ENCODE data around the gene CSF3R.
A peak's percentile ranks its signal among the peaks of the same experiment; 100 is the strongest.
"Not testable (repeated sequence)": the region's sequence is repeated elsewhere in the genome, so short reads cannot be mapped to it uniquely, and the experiment has no call there.

Gene CSF3R

GRCh38 chr1:36497207-36497606 is 14.5 kb upstream of the CSF3R start:
- no peak for TF ChIP-seq CTCF (conservative IDR thresholded peaks at IDR 0.05)

DNA sequence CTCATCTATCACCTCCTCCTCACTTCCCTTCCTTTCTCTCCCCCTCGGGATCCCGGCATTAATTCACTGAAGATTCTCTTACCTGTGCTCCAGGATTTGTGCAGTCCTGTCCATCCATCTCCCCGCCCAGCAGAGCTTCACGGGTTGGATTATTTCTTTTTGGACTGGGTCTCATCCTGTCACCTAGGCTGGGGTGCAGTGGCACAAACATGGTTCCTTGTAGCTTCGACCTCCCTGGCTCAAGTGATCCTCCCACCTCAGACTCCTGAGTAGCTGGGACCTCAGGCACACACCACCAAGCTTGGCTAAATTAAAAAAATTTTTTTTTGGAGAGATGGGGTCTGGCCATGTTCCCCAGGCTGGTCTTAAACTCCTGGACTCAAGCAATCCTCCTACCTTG is 12.3 kb upstream of the CSF3R start:
- no peak overlapping the region for H3K27ac ChIP-seq

More at GRCh38 chr1:36497207-36497606, 14.5 kb upstream of the CSF3R start:
- H3K27ac ChIP-seq, result no peak overlapping the region

DNA sequence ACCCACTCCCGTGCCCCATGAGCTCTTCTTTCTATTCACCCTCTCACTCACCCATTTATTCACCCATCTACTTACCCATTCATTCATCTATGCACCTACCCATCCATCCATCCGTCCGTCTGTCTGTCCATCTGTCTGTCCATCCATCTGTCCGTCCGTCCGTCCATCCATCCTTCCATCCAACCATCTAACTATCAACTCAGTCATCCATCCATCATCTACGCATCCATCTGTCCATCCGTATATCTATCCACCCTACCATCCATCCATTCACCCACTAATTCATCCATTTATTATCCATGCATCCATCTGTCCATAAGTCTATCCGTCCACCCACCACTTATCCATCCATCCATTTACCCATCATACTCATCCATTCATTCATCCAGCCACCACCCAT is 10.8 kb upstream of the CSF3R start:
- no peak for TF ChIP-seq CTCF (conservative IDR thresholded peaks at IDR 0.05)
- no peak overlapping the region for H3K27ac ChIP-seq

More for the DNA sequence above, 12.3 kb upstream of the CSF3R start:
- no peak for TF ChIP-seq CTCF (conservative IDR thresholded peaks at IDR 0.05)

GRCh38 chr1:36492491-36492890 is 9.8 kb upstream of the CSF3R start:
- no peak for TF ChIP-seq CTCF (conservative IDR thresholded peaks at IDR 0.05)
- no peak overlapping the region for H3K27ac ChIP-seq

GRCh38 chr1:36489258-36490051 is 6.7 kb upstream of the CSF3R start:
- H3K27ac ChIP-seq, result not testable (repeated sequence)

DNA sequence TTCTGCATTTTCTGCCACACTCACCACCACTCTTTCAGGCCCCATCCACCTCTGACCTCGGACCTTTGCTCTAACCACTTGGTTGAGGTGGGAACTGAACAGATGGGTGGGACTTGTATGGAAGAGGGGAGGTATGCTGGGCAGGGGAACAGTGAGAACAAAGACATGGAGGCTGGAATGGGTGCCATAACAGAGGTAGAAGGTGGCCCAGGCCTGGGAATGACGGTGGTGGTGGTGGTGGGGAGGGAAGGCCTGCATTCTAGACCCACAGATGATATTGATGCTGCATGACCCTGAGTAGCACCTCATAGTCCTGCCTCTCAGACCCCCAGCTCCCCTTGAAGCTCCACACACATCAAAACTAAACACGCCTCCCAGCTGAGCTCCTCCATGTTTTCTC is 5.2 kb upstream of the CSF3R start:
- no peak for TF ChIP-seq CTCF (conservative IDR thresholded peaks at IDR 0.05)
- H3K27ac ChIP-seq, result no peak overlapping the region

DNA sequence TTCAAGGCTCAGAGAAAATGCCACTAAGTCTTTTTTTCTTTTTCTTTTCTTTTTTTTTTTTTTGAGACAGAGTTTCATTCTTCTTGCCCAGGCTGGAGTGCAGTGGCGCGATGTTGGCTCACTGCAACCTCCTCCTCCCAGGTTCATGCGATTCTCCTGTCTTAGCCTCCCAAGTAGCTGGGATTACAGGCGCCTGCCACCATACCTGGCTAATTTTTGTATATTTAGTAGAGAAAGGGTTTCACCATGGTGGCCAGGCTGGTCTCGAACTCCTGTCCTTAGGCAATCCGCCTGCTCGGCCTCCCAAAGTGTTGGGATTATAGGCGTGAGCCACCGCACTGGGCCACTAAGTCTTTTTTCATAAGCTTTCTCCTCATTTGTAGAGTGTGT is 4.6 kb upstream of the CSF3R start:
- H3K27ac ChIP-seq, result peak overlapping the region; percentile 28; the same call in 1 of the 2 replicates

GRCh38 chr1:36486439-36487335 is 4.0 kb upstream of the CSF3R start:
- TF ChIP-seq CTCF (conservative IDR thresholded peaks at IDR 0.05), result no peak
- peak overlapping the region; percentile 28; the same call in 1 of the 2 replicates for H3K27ac ChIP-seq
